Chondrocyte (in vitro differentiated cells): ENCODE data around the gene S100A4. TPM values are rescaled to one million over a fixed set of nuclear protein-coding genes. Genes with fewer than 3 reads are reported as not detected.
"Not testable (repeated sequence)": the region's sequence is repeated elsewhere in the genome, so short reads cannot be mapped to it uniquely, and the experiment has no call there.

Source experiments
- DNase-seq: peaks from one replicate; pipeline ENCODE4 v3.0.0; 2021; ENCODE audit warnings: mixed read lengths, low spot score
- H3K27ac Mint-ChIP-seq: one replicate; pipeline ENCODE4 v1.8.0; 2021; ENCODE audit warnings: mild to moderate bottlenecking, moderate library complexity, mixed read lengths; ENCODE audit not compliant: unreplicated experiment
- H3K27me3 Mint-ChIP-seq: 2 replicates; pipeline ENCODE4 v1.8.0; 2021; ENCODE audit warnings: low read depth, mixed read lengths
- H3K36me3 Mint-ChIP-seq: 2 replicates; pipeline ENCODE4 v1.8.0; 2021; ENCODE audit warnings: low read depth, mixed read lengths
- H3K4me1 Mint-ChIP-seq: 2 replicates; pipeline ENCODE4 v1.8.0; 2021; ENCODE audit warnings: low read depth, mild to moderate bottlenecking, mixed read lengths
- H3K4me3 Mint-ChIP-seq: one replicate; pipeline ENCODE4 v1.8.0; 2021; ENCODE audit warnings: mild to moderate bottlenecking, moderate library complexity, mixed read lengths; ENCODE audit not compliant: unreplicated experiment
- H3K9me3 Mint-ChIP-seq: 2 replicates; pipeline ENCODE4 v1.8.0; 2021; ENCODE audit warnings: low read depth, mixed read lengths
- total RNA-seq: library from RNA; stranded (reverse); gene quantifications from 3 replicates; pipeline ENCODE4 v1.2.1, GENCODE V29; 2021
- TF ChIP-seq, protein P1 (sequence below): fragments of 200-600 bp; sonication (generic); IDR thresholded peaks from 2 replicates; pipeline ENCODE4 v1.5.0; 2021; ENCODE audit warnings: antibody characterized with exemption, mild to moderate bottlenecking, moderate library complexity

S100A4 gene
- total RNA-seq, 1 donor from 2014 or later: 388 TPM

DNA sequence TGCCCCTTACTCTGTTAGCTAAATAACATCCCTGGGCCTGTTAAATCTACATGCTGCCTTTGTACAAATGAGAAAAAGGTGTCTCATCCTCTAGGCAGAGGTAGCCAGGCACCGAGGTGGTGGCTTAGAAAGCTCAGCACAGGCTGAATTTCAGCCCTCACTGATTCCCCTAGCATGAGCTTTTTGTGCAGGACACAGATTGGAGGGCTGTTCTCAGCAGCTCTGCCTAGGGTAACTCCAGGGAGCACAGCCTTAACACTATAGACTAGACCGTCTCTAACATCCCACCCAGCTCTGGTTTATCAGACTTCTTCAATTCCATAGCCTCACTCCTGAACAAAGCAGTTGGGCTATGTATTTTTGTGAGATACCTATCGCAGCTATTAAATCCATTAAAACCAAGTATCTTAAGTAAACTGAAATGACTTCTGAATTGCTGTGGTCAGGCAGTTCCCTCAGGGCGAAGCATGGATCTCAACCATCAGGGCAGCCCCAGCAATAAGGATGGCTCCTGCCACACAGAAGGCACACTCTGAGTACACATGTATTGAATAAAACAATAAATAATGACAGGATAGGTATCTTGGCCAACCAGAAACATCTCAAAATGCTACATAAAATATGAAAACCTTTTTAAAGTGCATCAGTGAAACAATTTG lies 24.7 kb downstream of the S100A4 start:
- TF ChIP-seq, protein P1, sequence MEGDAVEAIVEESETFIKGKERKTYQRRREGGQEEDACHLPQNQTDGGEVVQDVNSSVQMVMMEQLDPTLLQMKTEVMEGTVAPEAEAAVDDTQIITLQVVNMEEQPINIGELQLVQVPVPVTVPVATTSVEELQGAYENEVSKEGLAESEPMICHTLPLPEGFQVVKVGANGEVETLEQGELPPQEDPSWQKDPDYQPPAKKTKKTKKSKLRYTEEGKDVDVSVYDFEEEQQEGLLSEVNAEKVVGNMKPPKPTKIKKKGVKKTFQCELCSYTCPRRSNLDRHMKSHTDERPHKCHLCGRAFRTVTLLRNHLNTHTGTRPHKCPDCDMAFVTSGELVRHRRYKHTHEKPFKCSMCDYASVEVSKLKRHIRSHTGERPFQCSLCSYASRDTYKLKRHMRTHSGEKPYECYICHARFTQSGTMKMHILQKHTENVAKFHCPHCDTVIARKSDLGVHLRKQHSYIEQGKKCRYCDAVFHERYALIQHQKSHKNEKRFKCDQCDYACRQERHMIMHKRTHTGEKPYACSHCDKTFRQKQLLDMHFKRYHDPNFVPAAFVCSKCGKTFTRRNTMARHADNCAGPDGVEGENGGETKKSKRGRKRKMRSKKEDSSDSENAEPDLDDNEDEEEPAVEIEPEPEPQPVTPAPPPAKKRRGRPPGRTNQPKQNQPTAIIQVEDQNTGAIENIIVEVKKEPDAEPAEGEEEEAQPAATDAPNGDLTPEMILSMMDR: no peak
- Mint-ChIP-seq H3K4me1 (peaks cover 29% of the 10 kb centered on the region), H3K27ac (no peak overlapping the region), H3K36me3 (no peaks in the 10 kb centered on the region), H3K9me3 (no peaks in the 10 kb centered on the region), H3K4me3 (no peak overlapping the region), H3K27me3 (no peaks in the 10 kb centered on the region)
- no peak for DNase-seq

DNA sequence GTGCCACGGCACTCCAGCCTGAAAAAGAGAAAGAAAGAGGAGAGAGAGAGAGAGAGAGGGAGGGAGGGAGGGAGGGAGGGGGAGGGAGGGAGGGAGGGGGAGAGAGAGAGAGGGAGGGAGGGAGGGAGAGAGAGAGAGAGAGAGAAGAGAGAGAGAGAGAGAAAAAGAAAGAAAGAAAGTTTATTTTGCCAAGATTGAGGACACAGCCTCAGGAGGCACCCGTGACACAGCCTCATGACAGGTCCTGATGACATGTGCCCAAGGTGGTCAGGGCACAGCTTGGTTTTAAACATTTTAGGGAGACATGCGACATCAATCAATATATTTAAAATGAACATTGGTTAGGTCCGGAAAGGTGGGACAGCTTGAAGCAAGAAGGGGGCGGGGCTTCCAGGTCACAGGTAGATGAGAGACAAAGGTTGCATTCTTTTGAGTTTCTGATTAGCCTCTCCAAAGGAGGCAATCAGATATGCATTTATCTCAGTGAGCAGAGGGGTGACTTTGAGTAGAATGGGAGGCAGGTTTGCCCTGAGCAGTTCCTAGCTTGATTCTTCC lies 25.4 kb downstream of the S100A4 start:
- not testable (repeated sequence) for H3K27ac Mint-ChIP-seq, H3K36me3 Mint-ChIP-seq, DNase-seq, H3K4me3 Mint-ChIP-seq, H3K9me3 Mint-ChIP-seq, H3K27me3 Mint-ChIP-seq
- peaks cover 21% of the 10 kb centered on the region for H3K4me1 Mint-ChIP-seq

DNA sequence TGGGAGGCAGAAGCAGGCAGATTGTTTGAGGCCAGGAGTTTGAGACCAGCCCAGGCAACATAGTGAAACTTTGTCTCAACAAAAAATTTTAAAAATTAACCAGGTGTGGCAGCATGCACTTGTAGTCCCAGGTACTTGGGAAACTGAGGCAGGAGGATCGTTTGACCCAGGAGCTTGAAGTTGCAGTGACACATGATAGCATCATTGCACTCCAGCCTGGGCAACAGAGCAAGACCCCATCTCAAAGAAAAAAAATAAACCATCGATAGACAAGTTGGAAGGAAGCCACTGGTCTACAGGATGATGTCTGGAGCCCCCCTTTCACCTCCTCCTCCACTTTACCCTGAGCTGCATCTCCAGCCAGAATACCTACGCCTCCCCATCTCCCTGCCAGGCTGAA lies 26.4 kb downstream of the S100A4 start:
- TF ChIP-seq, protein P1: no peak
- Mint-ChIP-seq H3K27ac (no peak overlapping the region), H3K9me3 (no peaks in the 10 kb centered on the region), H3K27me3 (no peaks in the 10 kb centered on the region), H3K36me3 (no peaks in the 10 kb centered on the region), H3K4me1 (peaks cover 18% of the 10 kb centered on the region), H3K4me3 (no peak overlapping the region)
- no peak for DNase-seq

DNA sequence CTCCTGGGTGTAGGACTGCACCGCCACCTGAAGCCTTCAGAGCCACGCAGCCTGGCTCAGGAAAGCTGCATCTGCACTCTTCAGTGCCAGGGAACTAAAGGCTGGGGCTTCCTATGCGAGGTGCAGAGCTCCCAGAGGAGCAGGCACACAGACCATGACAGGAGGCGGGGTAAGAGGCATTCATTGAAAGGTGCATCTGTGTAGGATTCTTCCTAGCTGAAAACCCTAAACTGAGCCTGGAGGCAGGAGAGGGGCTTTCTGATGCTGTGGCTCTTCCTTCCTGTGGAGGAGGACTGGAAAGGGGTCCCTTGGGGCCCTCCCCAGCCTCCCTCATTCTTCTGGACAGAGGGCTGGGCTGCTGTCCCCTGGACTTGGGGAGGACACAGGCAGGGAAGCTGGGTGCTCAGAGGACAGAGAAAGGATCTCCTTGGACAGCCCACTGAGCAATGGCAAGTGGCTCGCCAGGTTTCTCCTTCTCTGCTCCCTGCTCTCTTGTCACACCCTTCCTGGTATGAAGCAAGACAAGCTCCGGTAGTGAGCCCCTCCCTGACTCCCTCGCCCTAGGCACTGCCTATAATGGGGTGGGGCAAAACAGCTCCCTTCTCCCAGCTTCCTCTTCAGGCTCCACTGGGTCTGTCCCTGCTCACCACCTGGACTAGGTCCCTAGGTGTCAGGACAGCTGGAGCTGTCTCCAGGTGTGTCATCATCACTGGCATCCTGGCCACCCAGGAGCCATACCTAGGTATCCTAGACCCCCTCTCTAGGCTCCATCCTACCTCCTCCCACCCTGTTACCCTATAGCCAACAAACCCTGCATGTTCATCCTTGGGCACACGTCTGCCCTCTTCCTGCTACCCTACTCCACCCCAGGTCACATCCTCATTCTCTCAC lies 29.9 kb downstream of the S100A4 start:
- Mint-ChIP-seq H3K9me3 (no peaks in the 10 kb centered on the region), H3K4me1 (peaks cover 30% of the 10 kb centered on the region), H3K4me3 (no peak overlapping the region), H3K27me3 (no peaks in the 10 kb centered on the region), H3K27ac (no peak overlapping the region), H3K36me3 (no peaks in the 10 kb centered on the region)
- TF ChIP-seq, protein P1: no peak
- DNase-seq: no peak

DNA sequence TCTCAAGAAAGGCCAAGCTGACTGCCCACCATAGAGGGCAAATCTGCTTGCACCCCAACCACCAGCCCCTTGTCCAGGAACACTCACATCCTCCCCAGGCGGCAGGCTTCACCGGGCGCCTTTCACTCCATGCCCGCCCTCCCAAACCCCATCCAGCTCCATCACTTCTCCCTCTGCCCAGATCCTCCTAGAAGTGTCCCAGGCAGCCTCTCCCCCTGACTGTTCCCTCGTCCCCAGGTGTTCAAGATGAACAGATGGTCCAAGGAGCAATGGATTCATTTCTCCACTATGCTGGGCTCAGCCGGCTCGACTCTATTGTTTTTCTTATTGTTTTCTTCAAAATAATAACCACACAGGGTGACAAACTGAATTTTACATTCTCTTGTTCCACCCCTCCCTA lies 31.9 kb downstream of the S100A4 start:
- Mint-ChIP-seq H3K4me3 (no peak overlapping the region), H3K36me3 (no peaks in the 10 kb centered on the region), H3K27me3 (no peaks in the 10 kb centered on the region), H3K27ac (no peak overlapping the region), H3K4me1 (peaks cover 32% of the 10 kb centered on the region), H3K9me3 (no peaks in the 10 kb centered on the region)
- DNase-seq: no peak
- TF ChIP-seq, protein P1: no peak
